ENCODE results near the gene EPB41L3.
"Not testable (repeated sequence)": the region's sequence is repeated elsewhere in the genome, so short reads cannot be mapped to it uniquely, and the experiment has no call there.

Gene EPB41L3

GRCh38 chr18:5543773-5544389, at the start of gene EPB41L3:
EPB41L3 (minus strand) TSS chr18:5543997; CDS start chr18:5489183, 54,814 bp downstream.
- no peak for DNase-seq (ENCODE audit: low read depth in 2 of 3, low spot score in 2 of 3)

GRCh38 chr18:5588529-5588928, 44.7 kb upstream of the EPB41L3 start:
- DNase-seq (ENCODE audit: low read depth in 2 of 3, low spot score in 2 of 3), result no peak

GRCh38 chr18:5585653-5586052, 41.9 kb upstream of the EPB41L3 start:
- DNase-seq (ENCODE audit: low read depth in 2 of 3, low spot score in 2 of 3), result no peak

GRCh38 chr18:5584746-5585417, 41.1 kb upstream of the EPB41L3 start:
- no peak for DNase-seq (ENCODE audit: low read depth in 2 of 3, low spot score in 2 of 3)

GRCh38 chr18:5582849-5583681, 39.3 kb upstream of the EPB41L3 start:
- DNase-seq (ENCODE audit: low read depth in 2 of 3, low spot score in 2 of 3), result no peak

GRCh38 chr18:5582076-5582475, 38.3 kb upstream of the EPB41L3 start:
- DNase-seq (ENCODE audit: low read depth in 2 of 3, low spot score in 2 of 3), result no peak

- no peak for DNase-seq (ENCODE audit: low read depth in 2 of 3, low spot score in 2 of 3)
These were observed 31.0 kb upstream of the EPB41L3 start for GRCh38 chr18:5574843-5575242.

- no peak for DNase-seq (ENCODE audit: low read depth in 2 of 3, low spot score in 2 of 3)
These were observed 27.9 kb upstream of the EPB41L3 start for GRCh38 chr18:5571666-5572065.

- DNase-seq (ENCODE audit: low read depth in 2 of 3, low spot score in 2 of 3), result not testable (repeated sequence)
These were observed 26.8 kb upstream of the EPB41L3 start for GRCh38 chr18:5570613-5571012.

GRCh38 chr18:5568416-5568815, 24.6 kb upstream of the EPB41L3 start:
- DNase-seq (ENCODE audit: low read depth in 2 of 3, low spot score in 2 of 3), result no peak

- DNase-seq (ENCODE audit: low read depth in 2 of 3, low spot score in 2 of 3), result no peak
These were observed 15.1 kb upstream of the EPB41L3 start for GRCh38 chr18:5558851-5559250.

- no peak for DNase-seq (ENCODE audit: low read depth in 2 of 3, low spot score in 2 of 3)
These were observed 12.6 kb upstream of the EPB41L3 start for GRCh38 chr18:5556310-5556974.

- no peak for DNase-seq (ENCODE audit: low read depth in 2 of 3, low spot score in 2 of 3)
These were observed 10.8 kb upstream of the EPB41L3 start for GRCh38 chr18:5554629-5555028.

- no peak for DNase-seq (ENCODE audit: low read depth in 2 of 3, low spot score in 2 of 3)
These were observed 2.9 kb upstream of the EPB41L3 start for GRCh38 chr18:5546660-5547059.

GRCh38 chr18:5543036-5543680, 639 bp downstream of the EPB41L3 start:
- DNase-seq (ENCODE audit: low read depth in 2 of 3, low spot score in 2 of 3), result no peak

GRCh38 chr18:5542515-5543035, 1.2 kb downstream of the EPB41L3 start:
- DNase-seq (ENCODE audit: low read depth in 2 of 3, low spot score in 2 of 3), result no peak

- DNase-seq (ENCODE audit: low read depth in 2 of 3, low spot score in 2 of 3), result no peak
These were observed 2.2 kb downstream of the EPB41L3 start for GRCh38 chr18:5541644-5542043.

- no peak for DNase-seq (ENCODE audit: low read depth in 2 of 3, low spot score in 2 of 3)
These were observed 4.4 kb downstream of the EPB41L3 start for GRCh38 chr18:5539391-5539790.

GRCh38 chr18:5538544-5538943, 5.3 kb downstream of the EPB41L3 start:
- DNase-seq (ENCODE audit: low read depth in 2 of 3, low spot score in 2 of 3), result no peak

- no peak for DNase-seq (ENCODE audit: low read depth in 2 of 3, low spot score in 2 of 3)
These were observed 5.9 kb downstream of the EPB41L3 start for GRCh38 chr18:5537860-5538259.

GRCh38 chr18:5534845-5535244, 9.0 kb downstream of the EPB41L3 start:
- DNase-seq (ENCODE audit: low read depth in 2 of 3, low spot score in 2 of 3), result no peak

All from activated CD8-positive, alpha-beta memory T cell treated with anti-CD3 and anti-CD28 coated beads for 48 hours (primary cell).